ENCODE results near the gene CNPY4.

The CNPY4 gene

DNA sequence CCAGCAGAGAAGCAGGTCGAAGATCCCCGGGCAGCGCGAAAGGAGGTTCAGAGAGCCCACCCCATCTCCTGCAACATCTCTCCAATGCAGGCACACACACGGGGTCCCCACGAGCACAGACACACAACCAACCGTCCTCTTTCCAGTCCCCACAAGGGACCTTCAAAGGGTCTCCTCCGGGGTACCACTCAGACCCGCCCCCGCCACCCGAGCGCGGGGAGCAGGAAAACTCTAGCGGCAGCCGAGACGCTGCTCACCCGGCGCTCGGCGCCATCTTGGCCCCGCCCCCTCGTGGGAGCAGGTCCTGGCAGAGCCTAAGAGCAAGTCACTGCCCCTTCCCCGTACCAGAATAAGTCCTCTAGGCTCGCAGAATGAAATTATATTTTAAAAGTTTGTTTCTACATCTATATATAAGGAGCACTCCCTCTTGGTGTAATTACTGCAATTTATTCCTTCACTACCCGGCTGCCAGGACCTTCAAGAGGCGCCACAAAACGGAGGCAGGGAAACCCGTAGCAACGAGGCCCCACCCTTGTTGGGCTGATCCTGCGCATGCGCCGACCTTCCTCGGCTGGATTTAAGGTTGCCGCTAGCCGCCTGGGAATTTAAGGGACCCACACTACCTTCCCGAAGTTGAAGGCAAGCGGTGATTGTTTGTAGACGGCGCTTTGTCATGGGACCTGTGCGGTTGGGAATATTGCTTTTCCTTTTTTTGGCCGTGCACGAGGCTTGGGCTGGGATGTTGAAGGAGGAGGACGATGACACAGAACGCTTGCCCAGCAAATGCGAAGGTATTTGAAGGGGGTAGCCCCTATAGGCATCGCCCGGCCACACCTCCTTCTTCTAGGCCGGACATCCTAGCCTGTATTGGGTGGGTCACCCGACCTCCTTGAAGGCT is at the start of gene CNPY4, which contains the start of gene TAF6:
Gene CNPY4 (plus strand): TSS at position 563 of the 898 bp plus-strand sequence. CDS start 111 bp downstream, at position 674.
Gene TAF6 (minus strand): TSS at position 287 of the 898 bp plus-strand sequence. CDS start 5,149 bp downstream, outside the sequence.
- DNase-seq: peak; percentile 98

- no peak for DNase-seq
Observed at GRCh38 chr7:100069991-100070390, 49.4 kb upstream of the CNPY4 start.

- no peak for DNase-seq
Observed at GRCh38 chr7:100071018-100071723, 48.3 kb upstream of the CNPY4 start.

GRCh38 chr7:100072462-100072861 is 47.0 kb upstream of the CNPY4 start:
- DNase-seq: no peak

GRCh38 chr7:100074841-100075240 is 44.6 kb upstream of the CNPY4 start:
- DNase-seq: no peak

DNA sequence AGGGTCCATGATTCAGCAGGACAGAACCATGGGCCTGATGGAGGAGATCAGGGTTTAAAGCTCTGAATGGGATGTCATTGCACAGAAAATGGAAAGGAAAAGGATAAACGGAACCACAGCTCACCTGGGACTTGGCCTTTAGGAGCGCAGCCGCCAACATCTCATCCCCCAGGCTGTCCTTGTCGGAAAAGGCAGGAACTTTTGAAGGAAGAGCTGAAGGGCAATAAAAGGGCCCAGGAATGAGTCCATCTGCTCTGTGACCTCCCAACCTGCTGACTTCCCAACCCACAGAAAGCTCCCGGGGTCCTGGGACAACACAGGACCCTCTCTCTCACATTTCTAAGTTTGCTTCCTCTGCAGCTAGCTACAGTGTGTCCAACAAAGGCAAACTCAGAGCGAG is 44.0 kb upstream of the CNPY4 start:
- DNase-seq: no peak

GRCh38 chr7:100077205-100077604 is 42.2 kb upstream of the CNPY4 start:
- no peak for DNase-seq

DNA sequence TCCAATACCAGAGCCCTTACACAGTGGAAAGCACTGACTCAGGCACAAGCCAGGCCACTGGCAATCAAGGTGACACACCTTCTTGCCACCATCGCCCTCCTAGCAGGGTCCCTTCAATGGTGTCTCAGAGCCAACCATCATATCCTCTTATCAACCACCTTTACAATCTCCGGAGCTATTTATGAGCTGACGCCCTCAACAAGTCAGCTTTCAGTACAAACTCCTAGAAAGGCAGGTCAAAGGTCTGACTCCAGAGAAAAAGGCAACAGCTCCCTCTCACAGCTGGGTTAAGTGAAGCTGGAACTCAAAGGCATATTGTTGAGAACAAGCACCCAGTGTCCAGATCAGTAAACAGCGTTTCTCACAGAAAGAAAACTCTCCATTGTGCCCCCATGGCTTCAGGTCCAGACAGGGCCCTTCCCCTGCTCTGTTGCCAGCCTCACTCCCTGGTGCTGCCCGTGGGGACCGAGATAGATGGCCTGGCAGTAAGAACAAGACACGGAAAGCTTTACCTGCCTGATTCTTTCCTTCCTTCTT is 40.3 kb upstream of the CNPY4 start:
- DNase-seq: no peak

DNA sequence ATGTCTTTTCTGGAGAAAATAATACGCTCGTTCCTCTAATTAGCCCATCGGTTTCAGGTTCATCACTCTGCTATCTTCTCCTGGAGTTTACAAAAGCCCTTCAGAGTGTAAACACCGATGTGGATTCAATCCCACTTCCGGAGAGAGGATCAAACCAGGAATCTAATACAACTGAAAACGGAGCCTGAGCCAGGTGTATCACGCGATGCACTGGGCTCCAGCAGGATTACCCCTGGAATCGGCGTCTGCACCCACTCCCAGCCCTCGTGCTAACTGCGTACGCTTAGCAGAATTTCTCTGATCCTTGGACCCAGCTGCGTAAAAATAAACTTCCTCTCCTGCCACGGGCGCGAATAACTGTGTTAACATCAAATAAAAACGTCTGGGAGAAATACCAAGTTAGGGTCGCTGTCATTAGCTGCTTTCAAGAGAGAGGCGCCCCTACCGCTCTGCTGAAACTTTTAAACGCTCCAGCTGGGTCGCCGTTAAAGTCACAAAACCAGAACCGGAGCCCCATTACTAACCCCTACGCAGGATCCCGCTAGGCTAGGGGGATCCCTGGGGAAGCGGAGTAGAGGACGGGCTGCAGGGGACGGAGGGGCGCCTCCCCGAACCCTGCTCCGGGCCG is 38.4 kb upstream of the CNPY4 start:
- DNase-seq: no peak

DNA sequence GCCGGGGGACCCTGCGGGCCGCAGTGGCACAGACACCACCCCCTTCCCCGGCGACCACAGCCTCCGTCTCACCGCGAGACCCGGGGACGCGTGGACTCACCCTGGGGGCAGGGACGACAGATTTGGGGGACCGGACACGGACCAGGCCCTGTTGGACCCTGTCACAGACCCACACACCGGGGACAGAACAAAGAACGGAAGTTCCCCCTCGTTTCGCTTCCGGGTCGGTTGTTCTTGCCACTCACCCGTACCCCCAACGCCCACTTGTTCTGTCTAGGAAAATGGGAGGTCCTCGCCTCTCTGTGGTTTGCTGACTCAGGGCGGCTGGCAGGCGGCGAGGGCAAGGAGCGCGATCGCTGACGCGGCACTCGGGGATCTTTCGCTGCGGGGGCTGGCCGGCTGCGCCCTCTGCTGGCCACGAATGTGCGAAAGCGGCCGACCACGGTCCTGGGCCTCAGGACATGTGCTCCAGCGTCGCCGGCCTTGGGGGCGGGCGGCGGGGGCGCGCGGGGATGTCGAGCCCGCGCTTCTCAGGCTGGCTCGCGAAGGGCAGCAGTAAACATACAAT is 37.8 kb upstream of the CNPY4 start, which contains the start of gene ZNF3:
Gene ZNF3 (minus strand): TSS at position 189 of the 568 bp plus-strand sequence. CDS start 4,366 bp downstream, outside the sequence.
- peak; percentile 96 for DNase-seq

DNA sequence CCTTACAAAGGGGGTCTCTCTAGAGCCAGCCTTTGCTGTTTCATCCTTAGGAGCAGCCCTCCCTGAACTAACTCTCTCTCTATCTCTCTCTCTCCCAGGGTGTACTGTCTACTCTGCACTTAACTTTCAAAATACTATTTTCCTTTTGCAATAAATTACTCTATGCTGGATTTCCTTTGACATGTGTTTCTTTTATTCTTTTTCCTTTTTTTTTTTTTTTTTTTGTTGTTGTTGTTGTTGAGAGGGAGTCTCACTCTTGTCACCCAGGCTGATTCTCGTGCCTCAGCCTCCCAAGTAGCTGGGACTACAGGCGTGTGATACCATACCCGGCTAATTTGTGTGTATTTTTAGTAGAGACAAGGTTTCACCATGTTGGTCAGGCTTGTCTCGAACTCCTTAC is 36.5 kb upstream of the CNPY4 start:
- DNase-seq: no peak

GRCh38 chr7:100085515-100085914 is 33.9 kb upstream of the CNPY4 start:
- DNase-seq: no peak

- no peak for DNase-seq
Observed at GRCh38 chr7:100087055-100087750, 32.2 kb upstream of the CNPY4 start.

DNA sequence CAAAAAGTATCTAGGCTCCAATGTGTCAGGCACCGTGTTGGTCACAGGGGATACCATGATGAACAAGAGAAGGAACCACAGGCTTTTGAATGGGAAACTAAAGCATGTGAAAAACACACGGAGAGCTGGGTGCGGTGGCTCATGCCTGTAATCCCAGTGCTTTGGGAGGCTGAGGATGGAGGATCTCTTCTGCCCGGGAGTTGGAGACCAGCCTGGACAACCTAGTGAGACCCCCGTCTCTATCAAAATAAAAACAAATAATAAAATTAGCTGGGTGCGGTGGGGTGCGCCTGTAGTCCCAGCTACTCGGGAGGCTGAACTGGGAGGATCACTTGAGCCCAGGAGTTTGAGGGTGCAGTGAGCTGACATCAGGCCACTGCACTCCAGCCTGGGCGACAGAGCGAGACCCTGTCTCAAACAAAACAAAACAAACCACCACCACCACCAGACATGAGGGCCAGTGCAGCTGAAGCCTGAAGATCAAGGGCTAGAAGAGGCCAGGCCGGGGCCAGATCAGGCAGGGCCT is 31.3 kb upstream of the CNPY4 start:
- no peak for DNase-seq

GRCh38 chr7:100088621-100089457 is 30.6 kb upstream of the CNPY4 start, which contains the start of gene COPS6:
TSS of gene COPS6 (plus strand) at chr7:100088969. CDS start at chr7:100088991, 22 bp downstream.
- peak; percentile 89 for DNase-seq

- DNase-seq: no peak
Observed at GRCh38 chr7:100089458-100090196, 29.8 kb upstream of the CNPY4 start.

DNA sequence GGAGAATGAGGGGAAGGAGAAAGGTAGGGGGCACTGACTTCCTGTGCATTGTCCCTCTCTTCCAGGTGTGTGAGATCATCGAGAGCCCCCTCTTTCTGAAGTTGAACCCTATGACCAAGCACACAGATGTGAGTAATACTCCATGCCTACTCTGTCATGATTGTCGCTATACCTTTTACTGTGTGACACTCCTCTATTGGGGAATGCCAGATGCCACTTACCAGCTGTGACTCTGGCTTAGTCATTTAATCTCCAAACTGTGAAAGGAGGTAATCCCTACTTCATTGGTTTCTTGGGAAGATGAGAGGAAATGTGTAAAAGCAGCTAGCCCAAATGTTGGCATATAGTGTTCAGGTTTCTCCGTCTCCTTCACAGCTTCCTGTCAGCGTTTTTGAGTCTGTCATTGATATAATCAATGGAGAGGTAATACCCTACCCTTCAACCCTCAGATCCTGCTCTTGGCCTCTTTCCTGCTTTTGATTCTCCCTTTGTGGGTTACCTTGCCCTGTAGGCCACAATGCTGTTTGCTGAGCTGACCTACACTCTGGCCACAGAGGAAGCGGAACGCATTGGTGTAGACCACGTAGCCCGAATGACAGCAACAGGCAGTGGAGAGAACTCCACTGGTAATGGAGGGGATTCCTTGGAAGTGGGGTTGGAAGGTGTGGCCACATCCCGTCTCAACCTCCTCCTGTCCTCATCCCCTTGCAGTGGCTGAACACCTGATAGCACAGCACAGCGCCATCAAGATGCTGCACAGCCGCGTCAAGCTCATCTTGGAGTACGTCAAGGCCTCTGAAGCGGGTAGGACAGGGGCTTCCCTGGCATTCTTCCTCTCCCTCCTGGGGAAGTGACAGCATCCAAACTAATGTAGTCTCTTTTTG is 28.7 kb upstream of the CNPY4 start:
- no peak for DNase-seq

- no peak for DNase-seq
Observed at GRCh38 chr7:100091411-100092181, 27.8 kb upstream of the CNPY4 start.
